ENCODE measurements around the gene ABTB2.
"Not testable (repeated sequence)": the region's sequence is repeated elsewhere in the genome, so short reads cannot be mapped to it uniquely, and the experiment has no call there.

The ABTB2 gene

GRCh38 chr11:34182425-34182824 is 175.4 kb downstream of the ABTB2 start:
- DNase-seq: no peak

GRCh38 chr11:34181856-34182405 is 175.9 kb downstream of the ABTB2 start:
- DNase-seq: no peak

- no peak for DNase-seq
Measured at GRCh38 chr11:34181251-34181650, 176.6 kb downstream of the ABTB2 start.

GRCh38 chr11:34180814-34181165 is 177.0 kb downstream of the ABTB2 start:
- not testable (repeated sequence) for DNase-seq

- peak; percentile 11 for DNase-seq
Measured at GRCh38 chr11:34180040-34180813, 177.6 kb downstream of the ABTB2 start.

GRCh38 chr11:34179026-34179675 is 178.7 kb downstream of the ABTB2 start:
- DNase-seq: no peak

- DNase-seq: no peak
Measured at GRCh38 chr11:34178209-34178821, 179.5 kb downstream of the ABTB2 start.

- no peak for DNase-seq
Measured at GRCh38 chr11:34176751-34177209, 181.0 kb downstream of the ABTB2 start.

GRCh38 chr11:34175284-34176019 is 182.4 kb downstream of the ABTB2 start:
- no peak for DNase-seq

GRCh38 chr11:34174412-34175041 is 183.3 kb downstream of the ABTB2 start:
- DNase-seq: peak; percentile 75

GRCh38 chr11:34173050-34173449 is 184.8 kb downstream of the ABTB2 start:
- no peak for DNase-seq

GRCh38 chr11:34169686-34170085 is 188.1 kb downstream of the ABTB2 start:
- no peak for DNase-seq

GRCh38 chr11:34168642-34169420 is 189.0 kb downstream of the ABTB2 start:
- DNase-seq: no peak

GRCh38 chr11:34167961-34168360 is 189.8 kb downstream of the ABTB2 start:
- no peak for DNase-seq

- no peak for DNase-seq
Measured at GRCh38 chr11:34166806-34167740, 190.7 kb downstream of the ABTB2 start.

- no peak for DNase-seq
Measured at GRCh38 chr11:34165786-34166555, 191.8 kb downstream of the ABTB2 start.

- no peak for DNase-seq
Measured at GRCh38 chr11:34165121-34165520, 192.7 kb downstream of the ABTB2 start.

GRCh38 chr11:34162856-34163255 is 195.0 kb downstream of the ABTB2 start:
- DNase-seq: no peak

GRCh38 chr11:34162493-34162820 is 195.4 kb downstream of the ABTB2 start:
- DNase-seq: no peak

All from activated CD4-positive, alpha-beta T cell treated with anti-CD3 and anti-CD28 coated beads, Interleukin-2, amount 50 U/mL, for 16 hours (primary cell).